Panc1 (cell line): ENCODE measurements around the gene SLC7A6.

Experiments
- POLR2AphosphoS5 ChIP-seq: IDR thresholded peaks from 2 replicates; pipeline ENCODE4 v1.6.1; 2012; ENCODE audit warnings: mild to moderate bottlenecking, low read depth, low read length, moderate library complexity
- SIN3A ChIP-seq: IDR thresholded peaks from 2 replicates; pipeline ENCODE4 v1.6.1; 2012; ENCODE audit warnings: low read depth, mild to moderate bottlenecking, low read length, moderate library complexity, borderline replicate concordance; ENCODE audit not compliant: insufficient read depth
- TF ChIP-seq, protein P1 (sequence below), 2 experiments: IDR thresholded peaks; 2 replicates each; pipeline ENCODE4 v1.6.1; 2011 to 2012; ENCODE audit warnings: low read depth in 2 of 2, control low read depth in 1 of 2, low read length in 1 of 2, mild to moderate bottlenecking in 1 of 2, moderate library complexity in 1 of 2; ENCODE audit not compliant: insufficient read depth in 1 of 2
- TF ChIP-seq, protein P2 (sequence below): fragments of 450-650 bp; IDR thresholded peaks from 2 replicates; pipeline ENCODE4 v1.5.1; 2017; ENCODE audit warnings: mild to moderate bottlenecking

DNA sequence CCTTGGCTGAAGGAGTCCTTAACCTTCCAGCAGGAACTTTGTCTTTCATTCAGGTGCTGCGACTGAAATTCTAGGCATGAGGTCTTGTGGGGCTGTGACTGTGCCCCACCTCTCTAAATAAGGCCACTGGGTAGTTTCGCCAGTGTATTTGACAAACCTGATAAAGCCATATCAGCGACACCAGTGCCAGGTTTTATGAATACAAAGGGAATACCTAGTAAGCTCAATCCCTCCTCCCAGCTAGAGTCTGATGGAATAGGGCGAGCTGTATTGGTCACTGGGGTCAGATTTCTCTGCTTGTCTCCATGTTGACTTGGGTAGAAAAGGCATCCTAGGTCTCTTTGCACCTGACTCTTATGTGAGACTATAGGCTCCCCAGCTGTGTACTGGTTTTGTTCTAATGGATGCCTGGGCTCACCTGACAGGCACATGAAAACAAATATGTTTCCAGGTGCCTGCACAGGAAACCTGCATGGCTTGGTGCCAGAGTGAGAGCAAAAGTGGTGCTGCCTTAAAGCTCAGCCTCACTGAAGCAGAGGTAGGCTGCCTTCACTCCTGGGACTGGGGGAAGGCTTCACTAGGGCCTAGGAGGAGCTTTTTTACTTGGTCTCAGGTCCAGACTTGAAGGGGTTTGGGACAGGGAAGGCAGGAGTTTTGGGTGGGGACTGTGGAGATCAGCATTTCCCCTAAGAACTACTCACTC, 8.3 kb downstream of the SLC7A6 start:
- TF ChIP-seq POLR2AphosphoS5 (no peak), SIN3A (no peak)
- TF ChIP-seq, protein P1, sequence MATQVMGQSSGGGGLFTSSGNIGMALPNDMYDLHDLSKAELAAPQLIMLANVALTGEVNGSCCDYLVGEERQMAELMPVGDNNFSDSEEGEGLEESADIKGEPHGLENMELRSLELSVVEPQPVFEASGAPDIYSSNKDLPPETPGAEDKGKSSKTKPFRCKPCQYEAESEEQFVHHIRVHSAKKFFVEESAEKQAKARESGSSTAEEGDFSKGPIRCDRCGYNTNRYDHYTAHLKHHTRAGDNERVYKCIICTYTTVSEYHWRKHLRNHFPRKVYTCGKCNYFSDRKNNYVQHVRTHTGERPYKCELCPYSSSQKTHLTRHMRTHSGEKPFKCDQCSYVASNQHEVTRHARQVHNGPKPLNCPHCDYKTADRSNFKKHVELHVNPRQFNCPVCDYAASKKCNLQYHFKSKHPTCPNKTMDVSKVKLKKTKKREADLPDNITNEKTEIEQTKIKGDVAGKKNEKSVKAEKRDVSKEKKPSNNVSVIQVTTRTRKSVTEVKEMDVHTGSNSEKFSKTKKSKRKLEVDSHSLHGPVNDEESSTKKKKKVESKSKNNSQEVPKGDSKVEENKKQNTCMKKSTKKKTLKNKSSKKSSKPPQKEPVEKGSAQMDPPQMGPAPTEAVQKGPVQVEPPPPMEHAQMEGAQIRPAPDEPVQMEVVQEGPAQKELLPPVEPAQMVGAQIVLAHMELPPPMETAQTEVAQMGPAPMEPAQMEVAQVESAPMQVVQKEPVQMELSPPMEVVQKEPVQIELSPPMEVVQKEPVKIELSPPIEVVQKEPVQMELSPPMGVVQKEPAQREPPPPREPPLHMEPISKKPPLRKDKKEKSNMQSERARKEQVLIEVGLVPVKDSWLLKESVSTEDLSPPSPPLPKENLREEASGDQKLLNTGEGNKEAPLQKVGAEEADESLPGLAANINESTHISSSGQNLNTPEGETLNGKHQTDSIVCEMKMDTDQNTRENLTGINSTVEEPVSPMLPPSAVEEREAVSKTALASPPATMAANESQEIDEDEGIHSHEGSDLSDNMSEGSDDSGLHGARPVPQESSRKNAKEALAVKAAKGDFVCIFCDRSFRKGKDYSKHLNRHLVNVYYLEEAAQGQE (IDR thresholded peaks at IDR 0.05; ENCODE audit: insufficient read depth in 1 of 2, low read depth in 2 of 2, low read length in 1 of 2): no peak
- TF ChIP-seq, protein P2, sequence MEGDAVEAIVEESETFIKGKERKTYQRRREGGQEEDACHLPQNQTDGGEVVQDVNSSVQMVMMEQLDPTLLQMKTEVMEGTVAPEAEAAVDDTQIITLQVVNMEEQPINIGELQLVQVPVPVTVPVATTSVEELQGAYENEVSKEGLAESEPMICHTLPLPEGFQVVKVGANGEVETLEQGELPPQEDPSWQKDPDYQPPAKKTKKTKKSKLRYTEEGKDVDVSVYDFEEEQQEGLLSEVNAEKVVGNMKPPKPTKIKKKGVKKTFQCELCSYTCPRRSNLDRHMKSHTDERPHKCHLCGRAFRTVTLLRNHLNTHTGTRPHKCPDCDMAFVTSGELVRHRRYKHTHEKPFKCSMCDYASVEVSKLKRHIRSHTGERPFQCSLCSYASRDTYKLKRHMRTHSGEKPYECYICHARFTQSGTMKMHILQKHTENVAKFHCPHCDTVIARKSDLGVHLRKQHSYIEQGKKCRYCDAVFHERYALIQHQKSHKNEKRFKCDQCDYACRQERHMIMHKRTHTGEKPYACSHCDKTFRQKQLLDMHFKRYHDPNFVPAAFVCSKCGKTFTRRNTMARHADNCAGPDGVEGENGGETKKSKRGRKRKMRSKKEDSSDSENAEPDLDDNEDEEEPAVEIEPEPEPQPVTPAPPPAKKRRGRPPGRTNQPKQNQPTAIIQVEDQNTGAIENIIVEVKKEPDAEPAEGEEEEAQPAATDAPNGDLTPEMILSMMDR: no peak
